ENCODE measurements around the gene OR10A6. TPM values are rescaled to one million over a fixed set of nuclear protein-coding genes. Genes with fewer than 3 reads are reported as not detected.

OR10A6 gene, protein sequence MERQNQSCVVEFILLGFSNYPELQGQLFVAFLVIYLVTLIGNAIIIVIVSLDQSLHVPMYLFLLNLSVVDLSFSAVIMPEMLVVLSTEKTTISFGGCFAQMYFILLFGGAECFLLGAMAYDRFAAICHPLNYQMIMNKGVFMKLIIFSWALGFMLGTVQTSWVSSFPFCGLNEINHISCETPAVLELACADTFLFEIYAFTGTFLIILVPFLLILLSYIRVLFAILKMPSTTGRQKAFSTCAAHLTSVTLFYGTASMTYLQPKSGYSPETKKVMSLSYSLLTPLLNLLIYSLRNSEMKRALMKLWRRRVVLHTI
- not detected for total RNA-seq
- not detected for total RNA-seq (2013)

DNA sequence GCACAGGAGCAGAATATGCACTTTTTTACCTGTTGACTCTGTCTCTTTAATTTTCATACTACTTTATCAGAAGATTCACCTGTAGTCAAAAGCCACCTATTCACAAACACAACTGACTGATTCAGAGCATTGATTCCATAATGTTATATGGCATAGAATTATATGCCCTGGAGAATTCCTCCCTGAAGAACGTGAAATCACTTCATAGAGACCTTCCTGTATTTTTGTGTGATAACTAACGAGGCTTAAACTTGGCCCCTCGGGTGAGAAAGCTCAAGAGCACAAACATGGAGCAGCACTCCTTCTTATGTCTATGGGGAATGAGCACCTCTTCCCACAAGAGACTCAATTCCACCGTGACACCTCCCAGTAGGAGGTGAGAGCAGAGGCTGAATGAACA is at the start of gene OR10A6:
TSS of gene OR10A6 (minus strand) at position 101 of the 400 bp plus-strand sequence. CDS start 2,606 bp downstream, outside the sequence.
- intact Hi-C loops (cut with micrococcal nuclease) = no loop called here
- TF ChIP-seq, protein P1, sequence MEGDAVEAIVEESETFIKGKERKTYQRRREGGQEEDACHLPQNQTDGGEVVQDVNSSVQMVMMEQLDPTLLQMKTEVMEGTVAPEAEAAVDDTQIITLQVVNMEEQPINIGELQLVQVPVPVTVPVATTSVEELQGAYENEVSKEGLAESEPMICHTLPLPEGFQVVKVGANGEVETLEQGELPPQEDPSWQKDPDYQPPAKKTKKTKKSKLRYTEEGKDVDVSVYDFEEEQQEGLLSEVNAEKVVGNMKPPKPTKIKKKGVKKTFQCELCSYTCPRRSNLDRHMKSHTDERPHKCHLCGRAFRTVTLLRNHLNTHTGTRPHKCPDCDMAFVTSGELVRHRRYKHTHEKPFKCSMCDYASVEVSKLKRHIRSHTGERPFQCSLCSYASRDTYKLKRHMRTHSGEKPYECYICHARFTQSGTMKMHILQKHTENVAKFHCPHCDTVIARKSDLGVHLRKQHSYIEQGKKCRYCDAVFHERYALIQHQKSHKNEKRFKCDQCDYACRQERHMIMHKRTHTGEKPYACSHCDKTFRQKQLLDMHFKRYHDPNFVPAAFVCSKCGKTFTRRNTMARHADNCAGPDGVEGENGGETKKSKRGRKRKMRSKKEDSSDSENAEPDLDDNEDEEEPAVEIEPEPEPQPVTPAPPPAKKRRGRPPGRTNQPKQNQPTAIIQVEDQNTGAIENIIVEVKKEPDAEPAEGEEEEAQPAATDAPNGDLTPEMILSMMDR (IDR thresholded peaks at IDR 0.05) = no peak
- H3K4me3 ChIP-seq (ENCODE audit: low read length) = no peak within 1 kb of the TSS
- Mint-ChIP-seq H3K9me3 (no peaks in the 10 kb centered on the region), H3K4me1 (no peaks in the 10 kb centered on the region), H3K4me3 (no peak within 1 kb of the TSS), H3K27me3 (ENCODE audit: low read depth in 2 of 2) (peaks cover 4 to 6% of the 10 kb centered on the region in 2 donors), H3K27ac (no peak within 1 kb of the TSS), H3K36me3 (no peaks in the 10 kb centered on the region)
- no peaks in the 10 kb centered on the region for H3K36me3 ChIP-seq (ENCODE audit: control insufficient read depth, insufficient read depth, low read length)
- WGBS (ENCODE audit: insufficient coverage) = 90% methylated on average over 4 of the region's 4 CpGs
- H3K9me3 ChIP-seq (ENCODE audit: control insufficient read depth, insufficient read depth, low read length) = no peaks in the 10 kb centered on the region
- DNase-seq (no peak), ATAC-seq (no peak)
- H3K27me3 ChIP-seq (ENCODE audit: control insufficient read depth, insufficient read depth, low read length) = peaks cover 2% of the 10 kb centered on the region
- no peaks in the 10 kb centered on the region for H3K4me1 ChIP-seq (ENCODE audit: control insufficient read depth, insufficient read depth, low read length)
- H3K27ac ChIP-seq (ENCODE audit: low read length) = no peak within 1 kb of the TSS

DNA sequence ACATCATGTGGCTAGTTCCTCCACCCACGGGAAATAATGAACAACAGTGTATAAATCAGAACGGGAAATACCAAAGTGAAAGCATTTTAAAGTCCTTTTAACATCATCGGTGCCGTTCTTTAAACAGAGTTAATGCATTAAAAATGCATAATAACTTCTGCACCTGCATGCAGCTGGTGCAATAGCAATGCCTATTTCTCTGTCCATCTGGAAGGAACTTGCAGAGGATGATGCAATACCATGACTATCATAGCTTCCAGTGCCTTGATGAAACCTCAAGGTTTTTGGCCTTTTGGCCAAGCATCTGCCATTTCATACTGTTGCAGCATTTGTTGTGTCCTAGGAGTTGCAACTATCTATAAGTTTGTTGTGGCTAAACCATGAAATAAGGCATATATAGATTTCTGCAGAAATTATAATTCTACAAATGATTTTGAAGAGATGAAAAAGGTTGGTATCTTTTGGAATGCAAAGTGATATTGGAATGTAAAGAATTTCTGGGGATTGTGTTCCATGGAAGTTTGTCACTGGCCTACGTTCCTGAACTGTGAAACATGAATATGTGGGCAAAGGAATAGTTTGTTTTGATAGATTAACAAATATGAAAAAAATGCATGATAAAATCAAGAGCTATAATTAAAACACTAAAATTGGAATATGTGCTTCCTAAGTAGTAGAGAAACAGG is 46.3 kb upstream of the OR10A6 start:
- Histone ChIP-seq H3K27ac (ENCODE audit: low read length) (no peak overlapping the region), H3K4me1 (ENCODE audit: control insufficient read depth, insufficient read depth, low read length) (no peaks in the 10 kb centered on the region), H3K4me3 (ENCODE audit: low read length) (no peak overlapping the region), H3K9me3 (ENCODE audit: control insufficient read depth, insufficient read depth, low read length) (no peaks in the 10 kb centered on the region), H3K27me3 (ENCODE audit: control insufficient read depth, insufficient read depth, low read length) (no peaks in the 10 kb centered on the region), H3K36me3 (ENCODE audit: control insufficient read depth, insufficient read depth, low read length) (no peaks in the 10 kb centered on the region)
- intact Hi-C loops (cut with micrococcal nuclease) = no loop called here
- no peaks in the 10 kb centered on the region for H3K9me3 Mint-ChIP-seq
- no peaks in the 10 kb centered on the region for H3K4me1 Mint-ChIP-seq
- ATAC-seq (no peak), DNase-seq (no peak)
- no peak overlapping the region for H3K27ac Mint-ChIP-seq
- peaks cover 4 to 7% of the 10 kb centered on the region in 2 donors for H3K27me3 Mint-ChIP-seq (ENCODE audit: low read depth in 2 of 2)
- TF ChIP-seq, protein P1 (IDR thresholded peaks at IDR 0.05) = no peak
- 70% methylated on average over 5 of the region's 5 CpGs for WGBS (ENCODE audit: insufficient coverage)
- H3K36me3 Mint-ChIP-seq = no peaks in the 10 kb centered on the region
- no peak overlapping the region for H3K4me3 Mint-ChIP-seq

DNA sequence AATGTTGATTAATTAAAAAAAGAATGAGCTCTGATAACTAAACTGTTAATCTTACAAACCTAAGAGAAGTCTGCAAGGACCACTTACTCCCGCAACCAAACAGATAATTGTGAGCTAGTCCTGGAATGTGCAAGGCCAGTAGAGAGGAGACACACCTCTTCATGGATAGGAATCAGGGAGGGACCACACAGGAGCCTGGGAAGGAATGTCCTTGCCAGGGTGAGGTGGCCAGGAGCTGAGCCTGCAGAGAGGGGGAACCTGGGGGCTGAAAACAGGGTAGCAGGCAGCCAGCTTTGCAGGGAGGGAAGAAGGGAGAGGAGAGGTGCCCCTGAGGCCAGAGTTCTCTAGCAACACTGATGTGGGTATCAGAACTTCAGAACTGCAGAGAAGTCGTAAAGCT is 43.6 kb upstream of the OR10A6 start:
- WGBS (ENCODE audit: insufficient coverage) = 89% methylated on average over 2 of the region's 2 CpGs
- H3K36me3 Mint-ChIP-seq = no peaks in the 10 kb centered on the region
- H3K27me3 ChIP-seq (ENCODE audit: control insufficient read depth, insufficient read depth, low read length) = no peaks in the 10 kb centered on the region
- peaks cover 4 to 7% of the 10 kb centered on the region in 2 donors for H3K27me3 Mint-ChIP-seq (ENCODE audit: low read depth in 2 of 2)
- no peaks in the 10 kb centered on the region for H3K4me1 ChIP-seq (ENCODE audit: control insufficient read depth, insufficient read depth, low read length)
- TF ChIP-seq, protein P1 (IDR thresholded peaks at IDR 0.05) = no peak
- no peak overlapping the region for H3K4me3 Mint-ChIP-seq
- H3K36me3 ChIP-seq (ENCODE audit: control insufficient read depth, insufficient read depth, low read length) = no peaks in the 10 kb centered on the region
- H3K4me1 Mint-ChIP-seq = no peaks in the 10 kb centered on the region
- H3K27ac Mint-ChIP-seq = no peak overlapping the region
- no peaks in the 10 kb centered on the region for H3K9me3 Mint-ChIP-seq
- intact Hi-C loops (cut with micrococcal nuclease) = no loop called here
- no peak overlapping the region for H3K27ac ChIP-seq (ENCODE audit: low read length)
- no peaks in the 10 kb centered on the region for H3K9me3 ChIP-seq (ENCODE audit: control insufficient read depth, insufficient read depth, low read length)
- no peak for ATAC-seq
- DNase-seq = no peak
- no peak overlapping the region for H3K4me3 ChIP-seq (ENCODE audit: low read length)

Data from natural killer cell (primary cell).